Mesenteric fat pad (tissue), 1 donor: ENCODE results near the gene CIBAR2. TPM values are rescaled to one million over a fixed set of nuclear protein-coding genes. Genes with fewer than 3 reads are reported as not detected.

Experiments
- DNase-seq: peaks from one replicate; pipeline ENCODE4 v3.0.0-alpha.2; 2020; ENCODE audit warnings: low spot score
- total RNA-seq: library from RNA; stranded (reverse); fragmentation: NEBNext Ultra II Directional; extraction: Animal tissue kit (Norgen Biotek cat#: 25700); gene quantifications from one replicate; pipeline ENCODE4 v1.2.1, GENCODE V29; 2021
- donor health status: DM: yes; HTN: yes; CAD: no.

Gene CIBAR2
- total RNA-seq, 1 donor from 2014 or later: not detected

DNA sequence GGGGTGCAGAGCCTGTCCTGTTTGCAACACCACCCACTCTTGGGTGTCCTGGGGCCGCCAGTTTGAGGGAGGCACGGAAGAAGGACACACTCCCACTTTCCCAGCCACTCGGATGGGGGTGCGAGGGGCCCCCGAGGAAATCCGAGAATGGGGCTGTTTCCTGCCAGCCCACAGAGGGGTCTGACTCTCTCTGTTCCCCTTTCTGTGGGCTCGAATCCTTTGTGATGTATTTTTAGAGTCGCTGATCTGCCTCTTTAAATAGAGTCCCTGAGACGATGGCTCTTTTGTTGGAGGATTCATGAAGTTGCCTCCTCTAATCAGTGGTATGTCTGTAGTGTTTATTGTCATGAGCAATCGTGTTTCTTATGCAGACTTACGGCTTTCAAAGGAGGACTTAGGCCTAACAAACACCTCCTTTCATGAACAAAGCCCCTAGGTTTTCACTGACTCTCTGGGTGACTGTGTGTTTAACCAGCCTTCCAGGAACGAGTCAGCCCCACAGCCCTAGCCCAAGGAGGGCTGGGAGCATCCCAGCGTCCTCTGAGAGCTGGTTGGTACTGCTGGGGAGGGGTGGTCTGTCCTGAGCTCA is 29.1 kb downstream of the CIBAR2 start:
- no peak for DNase-seq

DNA sequence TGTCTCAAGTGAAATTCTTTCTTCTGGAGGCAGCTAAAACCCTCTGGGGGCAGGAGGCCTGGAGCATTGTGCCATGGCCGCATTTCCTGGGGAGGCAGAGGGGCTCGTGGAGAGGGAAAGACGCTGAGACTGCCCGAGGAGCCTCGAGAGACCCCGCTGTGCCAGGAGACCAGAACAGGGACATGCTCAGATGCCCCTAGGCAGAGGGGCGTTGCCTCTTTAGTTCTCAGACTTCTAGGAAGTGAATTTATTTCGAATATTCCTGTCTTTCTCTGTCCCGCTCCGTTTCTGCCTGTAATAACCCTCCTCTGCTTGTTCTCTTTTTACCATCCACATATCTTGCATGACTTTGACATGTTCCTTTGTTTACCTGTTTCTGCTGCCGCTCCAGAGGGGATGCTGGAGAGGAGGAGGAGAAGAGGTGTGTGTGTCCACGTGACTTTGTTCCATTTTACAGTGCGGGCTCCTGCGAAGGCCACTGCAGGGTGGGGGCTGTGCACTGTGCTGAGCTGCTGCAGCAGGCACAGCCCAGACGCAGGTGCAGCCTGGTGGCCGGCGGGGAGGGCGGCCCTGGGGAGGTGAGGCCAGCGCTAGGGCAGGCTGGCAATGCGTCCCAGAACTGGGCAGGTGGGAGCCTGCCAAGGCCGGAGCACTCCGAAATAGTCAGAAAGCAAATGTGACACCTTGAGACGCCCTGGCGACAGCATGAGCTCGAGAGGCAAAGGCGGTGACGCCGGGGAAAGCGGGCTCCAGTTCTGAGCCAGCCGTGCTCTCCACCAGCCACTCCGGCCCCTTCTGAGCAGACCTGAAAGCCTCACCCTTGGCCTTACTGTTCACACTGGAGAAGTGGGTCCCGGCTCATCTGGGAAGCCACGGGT is 29.9 kb downstream of the CIBAR2 start:
- no peak for DNase-seq

DNA sequence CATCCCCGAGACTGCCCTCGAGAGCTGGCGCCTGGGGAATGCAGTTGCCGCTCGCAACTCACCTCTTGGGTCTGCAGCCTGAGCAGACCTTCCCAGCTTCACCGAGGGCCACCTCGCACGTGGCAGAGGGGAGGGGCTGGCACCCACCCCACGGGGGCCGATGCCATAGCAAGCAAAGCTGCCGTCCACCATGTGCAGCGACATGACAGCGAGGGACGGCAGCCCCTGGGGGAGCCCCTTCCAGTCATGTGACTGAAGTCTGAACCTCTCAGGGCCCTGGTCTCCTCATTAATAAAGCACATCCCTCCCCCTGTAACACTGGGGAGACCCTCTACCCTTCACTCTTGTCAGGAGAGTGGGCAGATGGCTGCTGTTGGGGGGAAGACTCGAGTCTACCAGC is 30.5 kb downstream of the CIBAR2 start:
- no peak for DNase-seq

DNA sequence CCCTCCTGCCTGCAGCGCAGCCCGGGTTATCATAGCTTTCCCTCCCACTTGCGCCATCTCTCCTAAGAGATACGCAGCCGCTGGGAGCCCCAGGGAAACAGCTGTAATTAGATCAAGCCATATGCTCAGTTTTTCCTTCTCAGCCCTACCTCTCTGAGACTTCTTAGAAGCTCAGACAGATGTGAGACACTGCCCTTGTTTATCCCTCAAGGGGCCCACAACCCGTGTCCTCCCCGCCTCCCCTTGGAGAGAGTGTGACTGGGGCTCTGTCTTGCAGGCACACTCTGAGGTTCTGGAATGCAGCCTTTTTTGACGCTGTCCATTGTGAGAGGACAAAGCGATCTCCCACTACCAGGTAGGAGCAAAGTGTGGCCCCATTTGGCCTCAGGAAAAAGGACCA is 31.2 kb downstream of the CIBAR2 start:
- no peak for DNase-seq

DNA sequence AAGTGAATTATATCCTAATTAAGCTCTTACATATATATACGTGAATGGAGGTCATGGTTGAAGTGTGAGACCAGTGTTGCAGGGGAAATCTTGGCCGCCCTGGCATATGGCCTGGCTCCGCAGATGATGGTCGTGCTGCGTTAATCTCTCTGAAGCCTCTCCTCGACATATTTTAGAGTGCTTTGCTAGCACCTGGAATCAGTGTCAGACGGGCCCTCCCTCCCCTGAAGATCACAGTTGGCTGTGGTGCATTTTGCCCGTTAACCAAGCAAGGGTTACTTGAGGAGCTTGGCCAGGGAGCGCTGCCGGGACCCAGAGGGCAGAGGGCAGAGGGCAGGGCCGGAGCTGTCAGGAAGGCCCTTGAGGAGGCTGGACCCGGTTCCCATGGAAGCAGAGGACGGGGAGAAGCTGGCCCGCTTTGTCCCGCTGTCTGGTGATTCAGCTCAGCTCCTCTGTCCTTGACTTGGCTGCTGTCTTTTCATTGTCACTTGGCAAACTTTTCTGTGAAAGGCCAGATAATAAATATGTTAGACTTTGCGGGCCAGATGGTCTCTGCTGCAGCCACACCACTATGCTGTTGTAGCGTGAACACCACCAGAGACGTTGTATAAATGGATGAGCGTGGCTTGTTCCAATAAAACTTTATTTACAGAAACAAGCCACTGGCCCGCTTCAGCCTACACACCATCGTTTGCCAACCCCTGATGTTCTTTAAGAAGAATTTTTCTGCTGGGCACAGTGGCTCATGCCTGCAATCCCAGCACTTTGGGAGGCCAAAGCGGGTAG is 32.3 kb downstream of the CIBAR2 start:
- no peak for DNase-seq

DNA sequence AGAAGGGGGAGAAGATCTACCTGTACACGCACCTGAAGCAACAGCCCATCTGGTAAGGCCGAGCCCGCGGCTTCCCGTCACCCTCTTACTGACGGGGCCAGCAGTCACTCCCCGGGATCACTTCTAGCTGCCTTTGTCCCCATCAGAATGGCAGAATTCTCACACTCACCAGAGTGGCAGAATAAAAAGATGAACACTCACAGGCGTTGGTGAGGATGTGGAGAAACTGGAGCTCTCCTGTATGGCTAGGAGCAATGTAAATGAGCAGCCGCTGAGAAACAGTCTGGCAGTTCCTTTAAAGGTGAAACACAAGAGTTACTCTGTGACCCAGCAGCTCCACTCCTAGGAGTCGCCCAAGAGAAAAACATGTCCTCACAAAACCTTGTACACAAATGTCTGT is 33.3 kb downstream of the CIBAR2 start:
- no peak for DNase-seq

DNA sequence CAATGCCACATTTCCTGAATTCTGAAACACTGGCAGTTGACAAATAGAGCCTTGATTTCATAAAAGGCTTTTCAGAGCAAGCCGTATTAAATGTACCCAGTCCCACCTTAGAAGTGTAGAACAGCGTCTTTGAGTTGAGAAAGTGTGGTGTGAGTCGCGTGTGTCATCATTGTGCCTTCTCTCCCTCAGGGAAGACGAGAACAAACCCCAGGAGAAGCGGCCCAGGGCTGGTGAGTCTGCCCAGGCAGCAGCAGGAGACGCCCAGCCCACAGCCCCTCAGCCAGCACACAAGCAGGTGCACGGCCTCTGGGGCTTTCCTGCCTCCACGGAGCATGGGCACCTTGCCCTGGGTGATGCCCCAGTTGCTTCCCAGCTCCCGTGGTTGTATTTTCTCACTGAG is 34.0 kb downstream of the CIBAR2 start:
- DNase-seq: no peak

DNA sequence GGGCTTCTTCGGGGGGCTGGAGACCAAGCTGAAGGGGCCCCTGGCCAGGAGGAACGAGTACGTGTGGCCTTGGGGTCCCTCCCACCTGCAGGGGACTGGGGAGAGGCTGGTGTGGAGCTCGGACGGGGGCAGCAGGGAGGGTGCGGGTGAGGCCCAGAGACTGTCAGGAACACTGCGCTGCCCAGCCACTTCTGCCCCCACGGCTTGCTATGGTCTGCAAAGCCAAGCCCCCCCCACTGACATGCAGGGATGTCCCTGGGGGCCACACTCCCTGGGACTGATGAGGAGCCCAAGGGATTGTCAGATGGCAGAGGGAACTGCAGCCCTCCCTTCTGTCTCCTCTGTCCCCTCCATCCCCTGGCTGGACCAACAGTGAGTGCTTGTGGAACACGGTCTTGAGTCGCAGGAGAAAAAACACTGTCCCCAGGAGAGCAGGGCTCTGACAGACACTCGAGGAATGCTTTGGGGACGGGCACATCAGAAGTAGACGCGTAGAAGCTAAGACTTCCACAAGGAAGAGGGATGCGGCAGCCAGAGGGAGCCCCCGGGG is 34.6 kb downstream of the CIBAR2 start:
- DNase-seq: no peak

DNA sequence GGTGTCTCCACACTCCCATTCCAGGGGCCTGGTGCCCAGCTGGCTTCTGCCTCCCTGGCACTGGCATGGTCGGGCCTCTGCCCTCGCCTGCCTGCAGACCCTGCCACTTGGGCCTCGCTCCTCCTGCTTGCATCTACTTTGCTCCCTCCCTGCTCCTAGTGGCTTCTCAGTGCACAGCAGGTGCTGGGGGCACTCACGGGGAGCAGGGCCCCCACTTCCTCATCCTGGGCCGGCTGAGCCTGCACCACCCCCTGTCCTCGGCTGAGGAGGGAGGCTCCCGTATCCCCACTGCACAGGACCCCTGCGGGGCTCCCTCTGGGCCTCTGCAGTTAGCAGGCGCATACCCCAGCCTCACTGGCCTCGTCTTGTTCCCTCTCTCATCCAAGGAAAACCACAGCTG is 35.2 kb downstream of the CIBAR2 start:
- no peak for DNase-seq

DNA sequence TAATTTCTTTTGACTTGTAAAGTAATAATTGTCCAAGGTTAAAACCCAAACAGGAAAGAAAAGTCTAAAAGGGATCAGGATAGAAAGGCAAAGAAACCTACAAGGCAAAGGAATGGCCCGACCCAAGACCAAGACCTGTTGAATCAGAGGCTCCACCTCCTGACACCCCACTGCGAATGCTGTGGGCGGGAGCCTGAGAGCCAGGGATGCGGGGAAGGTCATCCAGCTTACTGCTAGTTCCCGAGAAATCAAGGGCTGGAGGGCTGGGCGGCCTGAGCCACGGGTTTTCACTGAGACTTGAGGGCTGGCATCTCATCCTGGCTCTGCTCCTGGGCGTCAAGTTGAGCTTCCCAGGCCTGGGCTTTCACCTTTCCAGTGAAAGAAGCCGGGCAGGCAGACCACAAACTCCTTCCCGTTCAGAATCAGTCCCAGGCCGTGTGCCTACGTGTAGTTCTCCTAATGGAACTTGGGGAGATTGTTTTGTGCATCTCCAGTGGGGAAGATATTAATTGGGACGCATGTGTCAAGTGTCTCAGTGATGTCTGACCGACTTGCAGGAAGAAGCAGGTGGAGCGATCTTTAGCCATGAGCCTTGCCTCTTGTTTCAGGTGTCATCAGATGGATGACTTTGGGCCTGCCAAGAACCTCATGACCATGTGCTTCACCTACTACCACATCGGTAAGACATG is 36.9 kb downstream of the CIBAR2 start:
- DNase-seq: no peak

DNA sequence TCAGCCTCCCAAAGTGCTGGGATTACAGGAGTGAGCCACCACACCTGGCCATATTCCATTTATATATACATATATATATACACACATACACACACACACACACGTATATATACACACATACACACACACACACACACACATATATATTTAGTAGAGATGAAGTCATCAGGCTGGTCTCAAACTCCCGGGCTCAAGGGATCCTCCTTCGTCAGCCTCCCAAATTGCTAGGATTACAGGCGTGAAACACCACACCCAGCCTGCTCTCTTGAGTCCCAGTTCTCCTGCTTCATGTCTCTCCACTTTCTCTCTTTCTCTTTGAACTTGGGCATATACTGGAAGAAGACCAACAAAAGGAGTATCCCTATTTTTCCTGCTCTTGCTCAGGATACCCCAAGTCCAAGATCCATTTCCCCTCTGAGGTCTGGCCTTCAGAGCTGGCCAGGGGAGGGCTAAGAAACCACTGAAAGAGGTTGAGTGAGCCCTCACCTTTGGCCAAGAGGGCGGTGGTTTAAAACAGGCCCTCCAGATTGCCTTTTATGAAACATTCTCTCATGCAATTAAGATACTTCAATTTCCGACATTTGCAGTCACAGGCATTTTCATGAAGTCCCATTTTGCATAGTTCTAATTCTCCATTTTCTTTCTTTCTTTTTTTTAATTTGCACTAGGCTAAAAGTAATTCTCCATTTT is 37.9 kb downstream of the CIBAR2 start:
- no peak for DNase-seq

DNA sequence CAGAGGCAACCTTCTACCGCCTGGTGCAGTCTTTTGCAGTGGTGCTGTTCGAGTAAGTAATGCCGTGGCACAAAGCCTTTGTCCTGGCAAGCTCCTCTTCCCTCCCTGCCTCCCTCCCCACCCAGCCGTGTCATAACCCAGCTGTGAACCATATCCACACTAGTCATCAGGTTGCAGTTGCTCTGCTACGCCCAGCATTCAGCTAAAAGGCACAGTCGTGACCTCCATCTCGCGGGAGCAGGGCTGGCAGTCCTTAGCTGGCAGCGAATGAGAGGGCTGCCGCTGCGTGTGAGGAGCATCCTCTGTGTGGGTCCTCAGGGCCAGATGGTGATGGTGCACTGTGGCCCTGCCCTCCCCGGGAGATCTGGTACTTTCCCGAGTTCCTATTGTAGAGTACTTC is 39.3 kb downstream of the CIBAR2 start:
- DNase-seq: no peak

DNA sequence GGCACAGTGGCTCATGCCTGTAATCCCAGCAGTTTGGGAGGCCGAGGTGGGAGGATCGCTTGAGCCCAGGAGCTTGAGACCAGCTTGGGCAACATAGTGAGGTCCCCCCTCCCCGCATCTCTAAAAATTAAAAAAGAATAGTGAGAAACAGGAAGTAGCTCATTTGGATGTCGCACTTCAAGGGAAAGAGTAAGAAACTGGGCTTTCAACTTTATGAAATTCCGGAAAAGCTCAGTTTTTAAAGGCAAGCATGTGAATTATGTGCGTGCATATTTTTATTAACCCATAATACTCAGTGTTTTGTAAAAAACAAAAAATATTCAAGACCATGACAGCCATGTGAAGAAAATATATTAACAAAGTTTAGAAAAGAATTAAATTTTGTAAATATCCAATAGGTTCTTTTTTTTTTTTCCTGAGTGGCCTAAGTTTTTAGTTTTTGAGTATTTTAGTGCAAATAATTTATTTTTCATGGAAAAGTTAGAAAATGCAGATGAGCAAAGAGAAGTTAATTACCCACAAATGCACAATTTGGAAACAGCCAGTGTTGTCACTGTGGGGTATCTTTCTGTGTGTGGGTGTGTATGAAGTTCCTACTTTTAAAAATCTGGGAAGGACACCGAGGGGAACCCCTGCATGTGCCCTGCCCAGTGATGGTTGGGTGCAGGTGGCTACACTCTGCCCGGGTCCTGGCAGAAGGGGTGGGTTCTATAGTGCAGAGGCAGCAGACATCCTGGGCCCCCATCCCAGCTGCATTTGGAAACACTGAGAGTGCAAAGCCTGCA is 40.0 kb downstream of the CIBAR2 start:
- DNase-seq: no peak

DNA sequence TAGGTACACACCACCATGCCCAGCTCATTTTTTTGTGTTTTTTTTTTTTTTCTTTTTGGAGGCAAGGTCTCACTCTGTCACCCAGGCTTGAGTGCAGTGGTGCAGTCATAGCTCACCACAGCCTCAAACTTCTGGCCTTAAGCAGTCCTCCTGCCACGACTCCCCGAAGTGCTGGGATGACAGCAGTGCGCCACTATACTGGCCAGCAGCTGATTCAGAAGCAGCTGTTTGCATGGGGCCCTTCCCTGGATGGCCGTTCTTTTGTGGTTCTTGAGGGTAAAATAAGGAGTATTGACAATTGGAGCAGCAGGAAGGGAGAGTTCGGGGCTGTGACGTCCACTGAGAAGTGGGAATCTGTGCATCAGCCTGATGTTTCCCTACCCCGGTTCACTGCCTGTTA is 43.1 kb downstream of the CIBAR2 start:
- DNase-seq: no peak

DNA sequence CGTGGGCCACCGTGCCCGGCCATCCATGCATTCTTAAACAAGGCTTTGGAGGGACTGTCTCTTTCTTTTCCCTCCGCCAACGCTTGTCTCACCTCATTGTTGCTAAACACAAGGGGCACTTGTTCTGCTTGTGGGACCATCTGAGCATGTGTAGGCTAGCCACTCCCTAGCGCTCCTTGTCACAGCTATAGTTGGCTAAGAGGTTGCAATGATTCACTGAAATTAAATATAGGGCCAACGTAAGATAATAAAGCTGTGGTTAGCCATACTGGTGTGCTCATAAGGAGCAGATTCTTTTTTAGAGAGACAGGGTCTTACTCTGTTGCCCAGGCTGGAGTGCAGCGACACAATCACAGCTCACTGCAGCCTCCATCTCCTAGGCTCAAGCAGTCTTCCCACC is 43.5 kb downstream of the CIBAR2 start:
- DNase-seq: no peak

DNA sequence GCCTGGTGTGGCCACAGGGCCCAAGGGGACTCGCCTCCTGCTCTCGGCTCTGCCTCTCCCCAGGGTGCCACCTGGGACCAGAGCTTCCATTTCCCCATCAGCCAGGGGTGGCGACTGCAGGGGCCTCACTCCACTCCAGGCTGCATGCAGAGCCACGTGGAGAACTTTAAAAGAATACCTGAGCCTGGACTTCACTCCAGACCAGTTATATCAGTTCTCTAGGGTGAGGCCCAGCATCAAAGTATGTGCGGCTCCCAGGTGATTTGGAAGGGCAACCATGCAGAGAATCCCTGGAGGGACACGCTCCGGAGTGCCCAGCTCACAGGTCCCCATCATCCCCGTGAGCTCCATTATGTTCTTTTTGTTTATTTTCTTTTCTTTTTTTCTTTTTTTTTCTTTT is 44.8 kb downstream of the CIBAR2 start:
- DNase-seq: no peak

DNA sequence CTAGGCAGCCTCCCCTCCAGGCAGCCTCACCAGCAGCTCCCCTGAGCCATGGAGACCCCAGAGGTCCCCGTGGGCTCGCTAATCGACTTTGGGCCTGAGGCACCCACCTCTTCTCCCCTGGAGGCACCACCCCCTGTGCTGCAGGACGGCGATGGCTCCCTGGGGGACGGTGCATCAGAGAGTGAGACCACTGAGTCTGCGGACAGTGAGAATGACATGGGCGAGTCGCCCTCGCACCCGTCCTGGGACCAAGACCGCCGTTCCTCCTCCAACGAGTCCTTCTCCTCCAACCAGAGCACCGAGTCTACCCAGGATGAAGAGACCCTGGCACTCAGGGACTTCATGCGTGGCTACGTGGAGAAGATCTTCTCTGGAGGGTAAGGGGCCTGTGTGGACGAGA is 45.2 kb downstream of the CIBAR2 start:
- DNase-seq: no peak

DNA sequence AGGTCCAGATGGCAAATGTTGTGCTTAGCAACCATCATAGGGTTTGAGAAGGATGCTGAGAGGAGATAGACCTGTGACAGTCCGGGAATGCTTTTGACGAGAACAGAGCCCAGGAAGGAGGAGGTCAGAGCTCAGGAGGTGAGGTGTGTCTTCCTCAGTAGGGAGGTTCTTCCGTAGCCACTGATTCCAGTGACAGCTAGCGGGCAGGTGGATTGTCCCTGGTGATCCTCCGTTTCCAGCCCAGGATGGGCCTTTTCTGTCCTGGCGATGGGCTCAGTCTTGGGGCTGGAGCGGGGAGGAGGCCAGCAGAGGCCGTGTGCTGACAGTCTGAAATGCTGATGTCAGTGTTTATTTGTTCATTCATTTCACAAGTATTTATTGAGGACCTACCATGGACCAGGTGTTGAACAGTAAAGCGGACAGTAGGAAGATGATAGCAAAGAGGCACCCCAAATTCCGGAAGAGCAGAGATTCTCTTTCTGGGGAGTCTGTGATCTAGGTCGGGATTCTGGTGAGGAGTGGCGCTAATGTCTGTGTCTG is 45.9 kb downstream of the CIBAR2 start:
- no peak for DNase-seq

DNA sequence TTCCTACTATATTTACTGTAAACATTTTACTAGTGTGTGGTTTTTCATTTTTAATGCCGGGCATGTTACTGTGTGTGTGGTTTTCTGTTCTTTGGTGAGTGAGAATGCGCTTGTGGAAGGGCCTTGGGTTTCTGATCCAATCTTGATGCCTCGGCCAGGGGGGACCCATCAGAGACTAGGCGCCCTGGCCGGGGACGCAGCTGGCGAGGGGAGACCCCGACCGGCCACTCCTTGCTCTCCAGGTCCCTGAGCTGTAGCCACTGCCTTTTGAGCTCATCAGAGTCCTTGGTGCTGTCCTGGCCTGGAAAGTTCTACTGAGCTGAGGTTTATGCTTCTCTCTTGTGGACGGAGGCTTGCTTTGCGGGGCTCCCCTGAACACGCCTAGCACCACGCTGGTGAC is 47.2 kb downstream of the CIBAR2 start:
- no peak for DNase-seq

DNA sequence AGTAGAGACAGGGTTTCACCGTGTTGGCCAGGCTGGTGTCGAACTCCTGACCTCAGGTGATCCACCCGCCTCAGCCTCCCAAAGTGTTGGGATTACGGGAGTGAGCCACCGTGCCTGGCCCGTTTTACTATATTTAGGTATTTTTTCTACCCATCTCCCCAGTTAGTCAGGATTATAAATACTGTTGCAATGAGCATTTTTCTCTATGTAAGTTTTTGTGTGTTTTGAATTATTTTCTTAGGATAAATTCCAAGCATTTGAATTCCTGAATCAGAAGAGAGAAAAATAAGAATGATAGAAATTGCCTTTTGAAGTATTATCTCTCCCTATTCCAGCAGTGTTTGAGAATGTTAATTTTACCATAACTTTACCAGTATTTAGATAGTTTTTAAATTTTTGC is 48.1 kb downstream of the CIBAR2 start:
- no peak for DNase-seq
